ENCODE data around the gene FRYL. TPM values are rescaled to one million over a fixed set of nuclear protein-coding genes. Genes with fewer than 3 reads are reported as not detected.
A peak's percentile ranks its signal among the peaks of the same experiment; 100 is the strongest.

The FRYL gene
- total RNA-seq, 2 experiments from 2014 or later = 85.4 to 88.5 TPM

DNA sequence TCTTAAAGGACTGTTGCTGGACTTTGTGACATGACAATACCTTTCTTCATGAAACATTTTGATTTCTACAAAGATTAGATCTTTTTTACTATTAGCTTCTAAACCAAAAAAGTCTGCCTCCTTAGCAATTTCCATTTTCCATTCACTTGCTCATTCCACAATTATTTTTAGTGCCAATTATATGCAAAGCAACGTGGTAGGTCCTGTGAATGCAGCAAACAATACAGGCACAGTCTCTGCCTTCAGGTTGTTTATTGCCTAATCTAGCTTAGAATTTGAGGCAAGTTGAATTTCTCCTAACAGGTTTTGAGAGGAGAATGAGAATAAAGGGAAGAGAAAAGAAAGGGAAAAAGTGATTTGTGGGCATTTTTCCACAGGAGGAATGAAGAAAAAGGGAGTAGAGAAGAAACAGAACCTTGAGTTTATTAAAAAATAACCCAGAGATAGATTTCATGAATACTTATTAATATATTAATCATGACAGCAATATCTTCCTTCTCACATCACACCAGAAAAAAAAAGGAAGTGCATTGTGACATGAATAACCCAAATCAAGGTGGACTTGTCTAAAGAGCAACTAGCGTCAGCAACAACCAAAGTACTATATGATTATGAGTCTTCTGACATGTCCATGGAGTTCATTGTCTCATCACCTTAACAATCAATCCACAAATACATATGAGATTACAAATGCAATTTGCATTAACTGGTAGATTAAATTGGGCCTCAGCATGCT, 16.3 kb upstream of the FRYL start:
- no peak overlapping the region for H3K27ac ChIP-seq (ENCODE audit: low read depth, low read length, poor library complexity, severe bottlenecking)
- no peak overlapping the region; the same call in 1 of the 2 replicates for H2AFZ ChIP-seq (ENCODE audit: low read length)
- no peaks in the 10 kb centered on the region for H3K9me2 ChIP-seq (ENCODE audit: insufficient read depth, low read length)
- BruUV-seq (replicated peaks) = no TSS peak
- H3K4me3 ChIP-seq (ENCODE audit: low read depth, low read length, poor library complexity, severe bottlenecking) = no peak overlapping the region
- intact Hi-C loops (cut with micrococcal nuclease; ENCODE audit: unreplicated experiment) = no loop called here
- no peaks in the 10 kb centered on the region for H4K20me1 ChIP-seq (ENCODE audit: insufficient read depth, low read length)
- H3K4me2 ChIP-seq (ENCODE audit: low read length) = no peak overlapping the region
- no peaks in the 10 kb centered on the region for H3K36me3 ChIP-seq (ENCODE audit: insufficient read depth, low read length)
- no peak for DNase-seq (ENCODE audit: low spot score)
- TF ChIP-seq EZH2phosphoT487 (IDR thresholded peaks at IDR 0.05; ENCODE audit: borderline replicate concordance, low read depth, low read length) = no peak
- TF ChIP-seq, protein P1, sequence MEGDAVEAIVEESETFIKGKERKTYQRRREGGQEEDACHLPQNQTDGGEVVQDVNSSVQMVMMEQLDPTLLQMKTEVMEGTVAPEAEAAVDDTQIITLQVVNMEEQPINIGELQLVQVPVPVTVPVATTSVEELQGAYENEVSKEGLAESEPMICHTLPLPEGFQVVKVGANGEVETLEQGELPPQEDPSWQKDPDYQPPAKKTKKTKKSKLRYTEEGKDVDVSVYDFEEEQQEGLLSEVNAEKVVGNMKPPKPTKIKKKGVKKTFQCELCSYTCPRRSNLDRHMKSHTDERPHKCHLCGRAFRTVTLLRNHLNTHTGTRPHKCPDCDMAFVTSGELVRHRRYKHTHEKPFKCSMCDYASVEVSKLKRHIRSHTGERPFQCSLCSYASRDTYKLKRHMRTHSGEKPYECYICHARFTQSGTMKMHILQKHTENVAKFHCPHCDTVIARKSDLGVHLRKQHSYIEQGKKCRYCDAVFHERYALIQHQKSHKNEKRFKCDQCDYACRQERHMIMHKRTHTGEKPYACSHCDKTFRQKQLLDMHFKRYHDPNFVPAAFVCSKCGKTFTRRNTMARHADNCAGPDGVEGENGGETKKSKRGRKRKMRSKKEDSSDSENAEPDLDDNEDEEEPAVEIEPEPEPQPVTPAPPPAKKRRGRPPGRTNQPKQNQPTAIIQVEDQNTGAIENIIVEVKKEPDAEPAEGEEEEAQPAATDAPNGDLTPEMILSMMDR (conservative IDR thresholded peaks at IDR 0.05; ENCODE audit: low read length) = no peak
- POLR2A ChIA-PET = interaction anchor here (1.0 to 1.9 kb wide), 6 partner anchors 10 to 33 kb away, joined by 3 to 8 read pairs (median 4); no protein-coding TSS in a partner anchor
- H3K4me1 ChIP-seq (ENCODE audit: insufficient read depth, low read length, poor library complexity, severe bottlenecking) = peaks cover 30% of the 10 kb centered on the region
- H3K79me2 ChIP-seq (ENCODE audit: insufficient read depth, low read depth, low read length) = no peaks in the 10 kb centered on the region
- CTCF ChIA-PET (ENCODE audit: unreplicated experiment) = interaction anchor here (0.6 kb wide), 1 partner anchor 33 kb away, joined by 5 read pairs; no protein-coding TSS in a partner anchor
- no peaks in the 10 kb centered on the region for H3K9me3 ChIP-seq (ENCODE audit: low read length)

DNA sequence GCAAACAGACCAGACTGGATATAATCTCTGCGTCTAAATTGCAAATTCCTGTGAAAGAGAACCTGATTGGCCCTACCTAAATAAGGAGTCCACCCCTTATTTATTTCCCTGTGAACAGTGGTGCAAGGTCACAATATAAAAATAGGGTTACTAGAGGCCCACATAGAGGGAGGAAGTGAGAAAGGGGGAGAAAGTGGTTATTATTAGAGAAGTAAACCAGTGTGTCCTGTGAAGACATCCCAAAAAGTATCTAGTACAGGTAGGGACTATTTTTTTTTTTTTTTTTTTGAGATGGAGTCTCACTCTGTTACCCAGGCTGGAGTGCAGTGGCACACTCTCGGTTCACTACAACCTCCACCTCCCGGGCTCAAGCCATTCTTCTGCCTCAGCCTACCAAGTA, 15.0 kb upstream of the FRYL start:
- no peak overlapping the region for H3K27ac ChIP-seq (ENCODE audit: low read depth, low read length, poor library complexity, severe bottlenecking)
- no peaks in the 10 kb centered on the region for H3K79me2 ChIP-seq (ENCODE audit: insufficient read depth, low read depth, low read length)
- peak overlapping the region; percentile 40 for H2AFZ ChIP-seq (ENCODE audit: low read length)
- H3K9me3 ChIP-seq (ENCODE audit: low read length) = no peaks in the 10 kb centered on the region
- intact Hi-C loops (cut with micrococcal nuclease; ENCODE audit: unreplicated experiment) = no loop called here
- no peaks in the 10 kb centered on the region for H3K9me2 ChIP-seq (ENCODE audit: insufficient read depth, low read length)
- peak overlapping the region; percentile 43 for H3K4me2 ChIP-seq (ENCODE audit: low read length)
- BruUV-seq (replicated peaks) = no TSS peak
- CTCF ChIA-PET (ENCODE audit: unreplicated experiment) = interaction anchor here (0.6 kb wide), 1 partner anchor 14 kb away, joined by 4 read pairs; no protein-coding TSS in a partner anchor
- DNase-seq (ENCODE audit: low spot score) = no peak
- H3K4me1 ChIP-seq (ENCODE audit: insufficient read depth, low read length, poor library complexity, severe bottlenecking) = peaks cover 30% of the 10 kb centered on the region
- no peak for TF ChIP-seq EZH2phosphoT487 (IDR thresholded peaks at IDR 0.05; ENCODE audit: borderline replicate concordance, low read depth, low read length)
- TF ChIP-seq, protein P1 (conservative IDR thresholded peaks at IDR 0.05; ENCODE audit: low read length) = no peak
- H4K20me1 ChIP-seq (ENCODE audit: insufficient read depth, low read length) = no peaks in the 10 kb centered on the region
- POLR2A ChIA-PET = interaction anchor here (1.0 to 1.9 kb wide), 4 partner anchors 8 to 32 kb away, joined by 3 to 8 read pairs (median 4); no protein-coding TSS in a partner anchor
- no peak overlapping the region for H3K4me3 ChIP-seq (ENCODE audit: low read depth, low read length, poor library complexity, severe bottlenecking)
- no peaks in the 10 kb centered on the region for H3K36me3 ChIP-seq (ENCODE audit: insufficient read depth, low read length)

Measured in OCI-LY7 (cell line).